Ramos (cell line): ENCODE results near the gene TESK2.
"Not testable (repeated sequence)": the region's sequence is repeated elsewhere in the genome, so short reads cannot be mapped to it uniquely, and the experiment has no call there.

Experiments
- in situ Hi-C: fragments of 300-500 bp; cut with MboI; formaldehyde crosslinking; loops from one replicate; pipeline ENCODE4 v1.14.3; 2022; ENCODE audit warnings: low sequenced_read_pairs; ENCODE audit not compliant: unreplicated experiment

The TESK2 gene

DNA sequence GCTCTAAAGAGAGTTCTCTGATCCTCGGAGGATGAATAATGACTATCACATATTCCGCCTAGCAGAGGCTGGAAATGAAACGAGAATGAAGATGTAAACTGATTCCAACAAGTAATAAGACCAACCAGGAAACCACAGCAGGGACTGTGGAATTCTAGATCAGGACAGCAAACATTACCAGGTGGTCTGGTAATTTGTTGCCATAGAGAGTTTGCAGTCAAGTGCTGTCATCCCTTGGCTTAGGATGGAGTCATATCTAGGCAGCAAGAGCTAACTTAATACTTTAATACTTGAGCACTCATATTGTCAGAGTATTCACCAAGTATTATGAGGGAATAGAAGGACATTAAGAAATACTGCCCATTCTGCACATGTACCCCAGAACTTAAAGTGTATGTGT lies 105.7 kb downstream of the TESK2 start:
- in situ Hi-C loops: no loop called here

DNA sequence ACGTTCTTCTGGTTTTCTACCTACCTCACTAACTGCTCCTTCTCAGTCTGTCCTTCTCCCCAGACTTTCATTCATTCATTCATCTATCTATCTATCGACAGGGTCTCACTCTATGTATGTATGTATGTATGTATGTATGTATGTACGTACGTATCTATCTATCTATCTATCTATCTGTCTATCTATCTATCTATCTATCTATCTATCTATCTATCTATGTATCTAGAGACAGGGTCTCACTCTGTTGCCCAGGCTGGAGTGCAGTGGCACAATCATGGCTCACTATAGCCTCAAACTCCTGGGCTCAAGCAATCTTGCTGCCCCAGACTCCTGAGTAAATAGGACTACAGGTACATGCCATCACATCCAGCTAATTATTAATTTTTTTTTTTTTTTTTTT lies 106.8 kb downstream of the TESK2 start:
- in situ Hi-C loops: not testable (repeated sequence)

DNA sequence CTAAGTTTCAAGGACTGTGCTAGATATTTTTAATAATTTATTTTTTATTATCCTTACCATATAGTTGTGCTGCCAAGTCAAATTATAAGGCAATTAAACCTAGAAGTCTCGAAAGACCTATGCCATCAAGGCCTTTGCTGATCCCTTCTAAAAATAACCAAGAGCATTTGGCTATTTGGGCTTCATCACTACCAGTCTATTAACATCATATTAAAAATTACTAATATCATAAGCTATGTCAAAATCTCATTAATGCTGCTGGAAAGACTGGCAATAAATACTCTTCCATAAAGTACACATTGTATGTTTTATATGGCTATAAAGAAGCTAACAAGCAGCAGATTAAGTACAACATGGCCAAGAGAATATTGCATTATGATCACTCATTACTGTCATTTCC lies 107.8 kb downstream of the TESK2 start:
- in situ Hi-C loops: no loop called here

DNA sequence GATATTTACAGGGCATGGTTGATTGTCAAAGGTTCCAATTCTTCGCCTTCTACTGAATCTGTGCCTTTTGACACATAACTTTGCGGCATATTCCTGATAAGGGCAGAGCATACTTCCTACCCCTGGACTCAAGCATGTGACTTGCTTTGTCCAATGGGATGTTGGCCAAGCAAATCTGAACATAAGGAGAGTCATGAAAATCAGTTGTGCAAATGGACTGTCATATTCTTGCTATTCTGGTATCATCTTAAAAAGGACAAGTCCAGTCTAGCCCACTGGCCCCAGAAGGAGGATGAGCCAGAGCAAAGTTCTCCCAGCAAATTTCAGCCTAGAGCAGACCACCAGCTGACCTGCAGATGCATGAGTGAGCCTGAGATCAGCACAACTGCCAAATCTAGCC lies 109.7 kb downstream of the TESK2 start:
- in situ Hi-C loops: no loop called here

DNA sequence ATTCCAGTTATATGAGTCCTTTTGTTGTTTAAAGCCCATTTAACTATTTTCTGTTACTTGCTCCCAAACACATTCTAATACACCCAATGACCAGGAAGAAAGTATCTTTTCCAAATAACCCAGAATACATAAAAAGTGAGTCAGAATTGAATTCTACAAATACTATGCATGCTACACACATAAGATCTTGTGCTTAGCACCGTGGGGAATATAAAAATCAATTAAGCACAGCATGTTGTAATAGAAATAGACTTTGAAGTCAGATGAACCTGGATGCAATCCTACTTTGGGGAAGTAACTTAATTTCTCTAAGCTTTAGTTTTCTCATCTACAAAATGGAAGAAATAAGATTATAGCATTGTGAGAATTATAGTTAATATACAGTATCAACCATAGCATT lies 110.2 kb downstream of the TESK2 start:
- in situ Hi-C loops: no loop called here

DNA sequence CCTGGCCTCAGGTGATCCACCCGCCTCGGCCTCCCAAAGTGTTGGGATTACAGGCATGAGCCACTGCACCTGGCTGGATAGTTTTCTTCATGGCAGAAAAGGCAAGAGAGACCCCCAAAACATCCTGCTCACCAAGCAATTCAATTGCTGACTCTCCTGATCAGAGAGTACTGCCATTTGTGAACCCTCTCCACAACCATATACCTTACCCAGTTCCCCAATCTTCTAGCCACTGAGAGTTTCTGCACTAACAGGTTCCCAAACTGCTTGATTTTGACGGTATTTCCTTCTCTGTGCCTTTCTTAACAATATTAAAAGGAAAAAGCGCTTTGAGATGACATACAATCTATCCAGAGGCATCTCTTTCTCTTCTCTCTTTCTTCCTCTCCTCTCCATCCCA lies 110.8 kb downstream of the TESK2 start:
- in situ Hi-C loops: no loop called here

DNA sequence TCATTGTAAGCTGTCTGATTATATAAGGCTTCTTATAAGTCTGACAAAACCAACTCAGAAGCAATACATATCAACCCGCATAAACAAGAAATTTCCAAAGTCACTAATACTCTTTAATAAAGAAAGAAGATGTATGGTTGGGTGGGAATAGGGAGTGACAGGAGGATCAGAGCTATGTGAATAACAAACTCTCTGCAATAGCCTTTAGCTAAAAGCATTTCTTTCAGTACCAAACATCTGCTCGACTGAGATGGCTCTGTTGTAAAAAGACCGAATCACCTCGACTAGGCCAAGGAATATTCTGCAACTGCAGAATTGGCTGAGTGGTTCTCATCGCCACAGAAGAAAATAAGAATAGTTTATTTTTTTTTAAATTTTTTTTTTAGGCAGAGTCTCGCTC lies 111.4 kb downstream of the TESK2 start:
- in situ Hi-C loops: no loop called here

DNA sequence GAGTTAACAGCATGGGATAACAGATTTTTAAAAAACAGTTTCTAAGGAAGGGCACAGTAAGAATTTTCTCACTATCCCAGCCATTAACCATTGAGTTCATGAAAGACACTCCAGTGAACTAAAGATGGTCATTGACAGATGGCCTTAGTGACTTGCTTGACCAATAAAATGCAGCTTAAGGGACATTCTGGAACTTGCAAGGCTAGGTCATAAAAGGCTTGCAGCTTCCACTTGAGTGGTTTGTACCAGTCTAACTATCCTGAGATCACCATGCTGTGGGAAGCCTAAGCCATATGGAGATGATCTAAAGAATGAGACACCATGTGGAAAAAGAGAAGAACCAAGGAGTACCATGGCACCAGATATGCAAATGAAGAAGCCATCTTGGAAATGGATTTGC lies 112.8 kb downstream of the TESK2 start:
- in situ Hi-C loops: no loop called here

DNA sequence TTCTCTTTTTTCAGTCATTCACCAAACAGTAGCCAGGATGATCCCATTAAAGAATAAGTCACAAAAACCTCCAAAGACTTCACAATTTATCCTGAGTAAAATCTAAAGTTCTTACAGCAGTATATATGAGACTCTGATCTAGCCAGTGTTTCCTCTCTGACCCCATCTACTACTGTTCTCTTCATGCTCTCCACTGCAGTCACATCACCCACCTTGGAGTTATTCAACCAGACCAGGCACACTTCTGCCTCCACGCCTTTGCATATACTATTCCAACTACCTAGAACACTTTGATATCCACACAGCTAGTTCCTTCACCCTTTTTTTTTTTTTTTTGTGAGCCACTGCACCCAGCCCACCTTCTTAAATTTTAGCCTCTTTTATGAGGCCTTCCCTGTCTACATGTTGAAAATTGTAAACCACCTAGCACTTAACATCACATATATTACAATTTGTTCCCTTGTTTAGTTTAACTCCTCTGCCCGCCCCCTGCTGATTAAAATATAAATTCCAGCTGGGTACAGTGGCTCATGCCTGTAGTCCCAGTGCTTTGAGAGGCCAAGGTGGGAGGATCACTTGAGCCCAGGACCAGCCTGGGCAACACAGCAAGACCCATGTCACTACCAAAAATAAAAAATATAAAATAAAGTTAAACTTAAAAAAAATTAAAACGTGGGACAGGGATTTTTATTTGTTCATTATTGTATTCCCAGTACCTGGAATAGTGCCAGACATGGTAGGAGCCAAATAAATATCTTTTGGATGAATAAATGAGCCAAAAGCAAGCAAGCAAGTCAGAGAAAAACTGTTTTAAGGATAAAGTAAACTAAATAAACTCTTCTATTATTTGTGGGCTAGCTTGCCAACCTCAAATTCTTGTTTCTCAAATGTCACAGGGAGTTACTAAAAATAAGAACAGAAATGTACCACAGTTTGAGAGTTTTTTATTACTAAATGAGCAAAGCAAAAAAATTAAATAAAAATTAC lies 115.6 kb downstream of the TESK2 start:
- in situ Hi-C loops: no loop called here

DNA sequence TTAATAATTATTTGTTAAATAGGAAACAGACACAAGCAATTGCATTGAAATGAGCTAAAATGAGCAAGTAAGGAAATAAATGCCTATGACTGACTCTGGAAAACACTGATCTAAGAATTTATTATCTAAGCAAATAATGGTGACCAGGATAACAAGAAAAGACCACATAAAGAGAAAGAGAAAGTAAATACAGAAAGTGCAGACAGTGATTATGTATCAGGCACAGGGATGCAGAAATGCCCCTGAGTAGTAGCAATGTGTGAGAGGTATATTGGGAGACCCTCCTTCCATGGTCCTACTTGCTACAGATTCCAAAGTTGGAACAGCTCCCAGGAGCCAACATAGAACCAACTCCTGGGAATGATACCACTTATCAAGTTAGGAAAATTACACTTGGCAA lies 117.4 kb downstream of the TESK2 start:
- in situ Hi-C loops: no loop called here

DNA sequence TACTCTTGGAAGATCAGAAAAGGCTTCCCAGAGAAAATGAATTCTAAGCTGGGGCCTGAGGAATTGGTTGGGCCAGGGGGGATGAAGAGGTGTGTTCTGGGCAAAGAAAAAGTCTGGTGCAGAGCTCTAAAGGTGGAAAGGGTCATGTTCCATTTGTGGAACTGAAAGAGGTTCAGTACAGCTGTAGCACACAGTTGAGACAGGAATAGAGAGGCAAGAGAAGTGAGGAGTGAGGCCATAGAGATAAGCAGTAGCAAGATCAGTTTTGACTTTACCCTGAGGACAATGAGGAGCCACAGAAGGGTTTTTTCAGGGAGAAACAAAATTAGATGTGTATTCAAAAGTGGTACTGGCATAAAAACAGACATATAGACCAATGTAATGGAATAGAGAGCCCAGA lies 120.4 kb downstream of the TESK2 start:
- in situ Hi-C loops: no loop called here

DNA sequence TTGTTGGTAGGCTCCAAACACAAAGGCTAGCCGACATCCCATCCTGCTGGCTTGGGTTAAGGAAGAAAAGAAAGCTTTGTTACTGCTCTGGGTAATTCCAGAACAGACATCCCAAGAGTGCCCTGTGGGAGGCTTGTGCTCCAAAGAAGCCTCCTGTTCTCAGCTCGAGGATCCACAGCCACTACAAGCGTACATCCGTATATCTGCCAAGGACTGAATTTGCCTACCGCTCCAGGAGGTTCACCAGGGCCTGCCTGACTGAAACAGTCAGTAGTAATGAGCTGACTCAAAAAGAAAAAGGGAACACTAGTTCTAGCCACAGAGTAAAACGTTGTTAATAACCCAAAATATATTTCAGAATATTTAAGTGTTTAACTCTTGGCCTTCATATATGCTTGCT lies 125.9 kb downstream of the TESK2 start:
- in situ Hi-C loops: no loop called here

DNA sequence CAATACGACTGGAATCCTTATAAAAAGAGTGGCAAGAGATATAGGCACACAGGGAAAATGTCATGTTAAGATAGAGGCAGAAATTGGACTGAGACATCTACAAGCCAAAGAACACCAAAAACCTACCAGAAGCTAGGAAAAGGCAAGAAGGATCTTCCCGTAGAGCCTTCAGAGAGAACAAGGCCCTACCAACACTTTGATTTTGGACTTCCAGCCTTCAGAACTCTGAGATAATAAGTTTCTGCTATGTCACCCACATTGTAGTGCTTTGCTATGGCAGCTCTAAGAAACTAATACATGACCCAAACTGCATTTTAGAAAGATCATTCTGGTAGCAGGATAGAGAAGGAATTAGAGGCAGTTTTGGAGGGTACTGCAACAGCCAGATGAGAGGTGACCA lies 126.7 kb downstream of the TESK2 start:
- in situ Hi-C loops: no loop called here

DNA sequence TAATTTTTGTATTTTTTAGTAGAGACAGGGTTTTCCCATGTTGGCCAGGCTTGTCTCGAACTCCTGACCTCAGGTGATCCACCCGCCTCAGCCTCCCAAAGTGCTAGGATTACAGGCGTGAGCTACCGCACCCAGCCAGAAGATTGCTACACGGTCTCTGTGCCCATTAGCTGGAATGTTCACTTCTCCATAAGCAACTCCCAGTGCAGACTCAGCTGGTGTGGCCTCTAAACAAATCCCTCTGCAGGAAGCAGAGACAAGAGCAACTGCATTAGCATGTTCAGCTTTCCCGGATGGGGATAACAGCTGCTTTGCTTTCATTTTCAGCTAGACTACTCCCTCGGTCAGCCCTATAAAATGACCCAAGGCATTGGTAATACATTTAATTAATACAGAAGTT lies 130.0 kb downstream of the TESK2 start:
- in situ Hi-C loops: not testable (repeated sequence)

DNA sequence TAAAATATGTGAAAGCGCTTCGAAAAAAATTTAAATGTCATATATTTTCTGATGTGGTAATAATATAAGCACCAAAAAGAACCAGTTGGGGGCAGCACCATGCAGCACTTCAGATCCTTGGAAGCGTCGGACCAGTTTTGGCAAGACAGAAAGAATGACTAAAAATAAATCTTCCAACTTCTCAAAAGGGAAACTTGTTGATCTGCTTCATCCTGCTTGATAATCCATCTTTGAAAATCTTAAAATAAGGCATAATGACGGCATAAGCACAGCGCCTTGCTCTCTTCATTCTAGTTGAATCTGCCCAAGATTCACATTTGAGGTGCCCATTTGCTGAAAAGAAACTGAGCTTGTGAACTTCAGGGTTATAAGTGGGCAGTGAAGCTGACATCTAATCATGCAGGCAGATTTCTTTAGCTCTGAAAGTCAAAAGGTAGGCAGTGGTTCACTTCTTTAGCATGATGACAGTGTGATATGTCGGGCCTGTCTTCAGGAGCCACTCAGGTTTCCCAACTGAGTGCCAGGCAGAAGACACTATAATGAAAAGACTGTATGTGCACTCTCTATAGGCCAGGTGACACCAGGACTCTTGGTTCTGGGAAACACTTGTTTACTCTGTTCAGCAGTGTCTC lies 131.0 kb downstream of the TESK2 start:
- in situ Hi-C loops: no loop called here

DNA sequence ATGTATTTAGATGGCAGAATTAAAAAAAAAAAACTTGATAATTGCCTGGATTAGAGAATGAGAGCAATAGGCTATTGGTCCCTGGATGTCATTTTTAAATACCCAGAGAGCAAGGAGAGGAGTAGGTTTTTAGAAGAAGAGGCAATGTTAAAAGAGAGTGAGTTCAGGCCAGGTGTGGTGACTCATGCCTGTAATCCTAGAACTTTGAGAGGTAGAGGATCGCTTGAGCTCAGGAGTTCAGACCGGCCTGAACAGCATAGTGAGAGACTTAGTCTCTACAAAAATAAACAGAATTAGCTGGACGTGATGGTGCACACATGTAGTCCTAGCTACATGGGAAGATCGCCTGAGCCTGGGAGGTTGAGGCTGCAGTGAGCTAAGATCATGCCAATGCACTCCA lies 134.8 kb downstream of the TESK2 start:
- in situ Hi-C loops: no loop called here

DNA sequence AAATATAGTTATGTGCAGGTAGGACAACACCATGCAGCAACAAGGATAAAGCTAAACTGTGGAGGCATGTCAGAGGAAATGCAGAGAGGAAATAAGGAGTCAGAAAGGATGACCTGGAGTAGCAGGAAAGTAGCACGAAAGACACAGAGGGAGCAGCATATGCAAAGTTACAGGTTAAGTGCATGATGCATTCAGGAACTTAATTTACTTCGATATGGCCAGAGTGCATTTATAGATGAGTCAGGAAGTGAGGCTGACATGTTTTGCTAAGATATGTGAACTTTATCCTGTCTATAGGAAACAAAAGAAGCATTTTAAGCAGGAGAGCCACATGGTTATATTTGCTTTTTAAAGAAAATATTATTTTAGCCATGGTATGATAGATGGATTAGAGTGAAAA lies 135.3 kb downstream of the TESK2 start:
- in situ Hi-C loops: no loop called here

DNA sequence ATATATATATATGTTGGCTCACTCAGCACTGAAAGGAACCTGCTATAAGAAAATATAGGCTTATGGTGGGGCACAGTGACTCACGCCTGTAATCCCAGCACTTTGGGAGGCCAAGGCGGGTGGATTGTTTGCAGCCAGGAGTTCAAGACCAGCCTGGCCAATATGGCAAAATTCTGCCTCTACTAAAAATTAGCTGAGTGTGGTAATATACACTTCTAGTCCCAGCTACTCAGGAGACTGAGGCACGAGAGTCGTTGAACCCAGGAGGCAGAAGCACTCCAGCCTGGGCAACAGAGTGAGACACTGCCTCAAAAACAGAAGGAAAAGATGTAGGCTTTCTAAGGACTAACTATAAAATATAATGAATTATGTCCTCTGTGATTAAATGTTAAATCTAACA lies 136.1 kb downstream of the TESK2 start:
- in situ Hi-C loops: no loop called here

DNA sequence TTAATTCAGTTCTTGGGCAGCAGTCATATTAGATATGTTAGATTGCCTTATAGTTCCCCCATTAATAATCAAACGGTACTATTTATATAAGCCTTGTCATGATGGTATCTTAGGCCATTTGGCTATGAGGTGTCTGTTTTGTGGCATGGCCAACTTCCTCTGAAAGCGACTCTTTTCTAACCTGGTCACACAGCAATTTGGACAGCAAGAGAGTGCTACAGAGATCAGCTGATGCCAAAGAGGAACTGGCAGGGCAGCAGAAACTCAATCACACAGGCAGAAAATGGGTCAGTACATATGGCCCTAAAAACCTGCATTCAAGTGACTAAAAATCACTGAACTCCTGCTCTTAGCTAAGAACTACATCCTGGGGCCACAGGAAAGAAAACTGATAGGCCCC lies 137.3 kb downstream of the TESK2 start:
- in situ Hi-C loops: no loop called here

DNA sequence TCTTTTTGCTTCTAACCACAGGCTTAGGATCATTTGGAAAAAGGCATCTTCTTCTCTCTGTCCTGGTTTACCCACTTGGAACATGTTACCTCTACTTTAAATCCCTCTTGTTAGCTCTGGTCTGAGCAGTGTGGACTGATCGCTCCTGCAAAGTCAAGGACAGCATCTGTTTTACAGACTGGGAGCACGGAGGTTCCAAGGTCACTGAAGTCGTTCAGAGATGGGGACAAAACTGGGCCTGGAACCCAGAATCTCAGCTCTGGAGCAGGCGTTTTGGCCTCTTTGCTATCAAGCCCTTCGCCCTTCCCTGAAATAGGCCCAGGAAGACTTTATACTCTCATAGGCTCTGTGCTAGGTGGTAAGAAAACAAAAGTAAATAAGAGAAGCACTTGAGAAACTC lies 139.5 kb downstream of the TESK2 start:
- in situ Hi-C loops: no loop called here

DNA sequence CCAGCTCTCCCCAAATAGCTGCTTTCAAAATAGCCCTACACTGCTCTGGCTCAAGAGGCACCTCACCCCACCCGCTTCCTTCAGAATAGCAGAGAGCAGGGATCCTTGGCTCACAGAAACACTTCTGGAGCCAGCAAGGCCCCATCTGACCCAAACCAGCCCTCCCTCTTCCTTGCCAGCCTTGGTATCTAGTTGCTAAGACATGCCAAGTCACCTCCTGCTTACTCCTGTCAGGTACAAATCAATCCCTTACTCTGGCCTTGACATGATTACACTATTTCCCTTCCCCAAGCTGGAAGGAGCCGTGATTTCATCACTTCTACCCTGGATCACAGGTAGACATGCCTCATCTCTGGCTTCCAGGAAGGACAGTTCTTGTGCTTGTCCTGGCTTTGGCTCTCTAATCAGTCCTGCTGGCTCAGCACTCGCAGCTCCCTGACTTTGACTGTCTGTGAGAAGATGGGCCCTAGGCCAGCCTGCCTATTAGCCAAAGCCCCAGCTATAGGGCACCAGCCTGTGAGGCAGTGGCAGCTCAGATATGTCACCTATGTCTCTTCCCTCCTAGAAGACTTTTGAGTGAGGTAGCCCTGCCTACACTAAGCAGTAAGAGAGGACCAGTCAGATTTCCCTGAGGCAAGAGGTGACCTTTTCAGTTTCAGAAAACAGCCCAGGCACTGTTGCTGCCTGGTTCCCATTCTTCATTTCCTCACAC lies 141.8 kb downstream of the TESK2 start:
- in situ Hi-C loops: loop anchor here (5.0 kb wide), 1 partner anchor 143 kb away; the partner anchor contains the start of gene TESK2
